BLaER1 treated with 17β-estradiol and CSF1 and Interleukin-3, amounts not matched to agents 10 nM and 100 nM (cell line): ENCODE data around the gene PLEKHA6.

Experiments used
- H3K27ac ChIP-seq, 11 experiments: shearing (Covaris generic); formaldehyde crosslinking; 2 replicates each; pipeline ENCODE4 v1.8.1; 2022
- H3K27me3 ChIP-seq, 11 experiments: shearing (Covaris generic); formaldehyde crosslinking; 2 replicates each; pipeline ENCODE4 v1.8.1; 2022
- H3K36me3 ChIP-seq, 11 experiments: shearing (Covaris generic); formaldehyde crosslinking; 2 replicates each; pipeline ENCODE4 v1.8.1; 2022
- H3K4me1 ChIP-seq, 10 experiments: shearing (Covaris generic); formaldehyde crosslinking; 2 replicates each; pipeline ENCODE4 v1.8.1; 2022
- H3K4me2 ChIP-seq, 11 experiments: shearing (Covaris generic); formaldehyde crosslinking; 2 replicates each; pipeline ENCODE4 v1.8.1; 2022
- H3K4me3 ChIP-seq, 10 experiments: shearing (Covaris generic); formaldehyde crosslinking; 2 replicates each; pipeline ENCODE4 v1.8.1; 2022
- H3K9ac ChIP-seq, 11 experiments: shearing (Covaris generic); formaldehyde crosslinking; 2 replicates each; pipeline ENCODE4 v1.8.1; 2022
- H3K9me3 ChIP-seq, 11 experiments: shearing (Covaris generic); formaldehyde crosslinking; replicated peaks in 1 of 11; 2 replicates each; pipeline ENCODE4 v1.8.1; 2022
- H4K20me1 ChIP-seq, 11 experiments: shearing (Covaris generic); formaldehyde crosslinking; 2 replicates each; pipeline ENCODE4 v1.8.1; 2022
- Cebpa-rat ChIP-seq, 11 experiments: shearing (Covaris generic); IDR thresholded peaks; 2 replicates each; pipeline ENCODE4 v1.8.1; 2022

The PLEKHA6 gene

GRCh38 chr1:204256531-204256930 is 103.2 kb downstream of the PLEKHA6 start:
- peaks cover under 1 to 21% (median 17%) of the 10 kb centered on the region in 10 experiments; a peak in 19 of 20 replicates for H3K4me1 ChIP-seq
- no peak overlapping the region for H3K27ac ChIP-seq
- no peak for TF ChIP-seq Cebpa-rat (IDR thresholded peaks at IDR 0.05)
- H4K20me1 ChIP-seq = no peaks in the 10 kb centered on the region
- H3K4me3 ChIP-seq = no peak overlapping the region
- H3K36me3 ChIP-seq = no peaks in the 10 kb centered on the region
- H3K4me2 ChIP-seq = no peak overlapping the region
- no peak overlapping the region for H3K9ac ChIP-seq
- H3K9me3 ChIP-seq = no peaks in the 10 kb centered on the region
- H3K27me3 ChIP-seq = no peaks in the 10 kb centered on the region

GRCh38 chr1:204255966-204256365 is 103.8 kb downstream of the PLEKHA6 start:
- H3K4me2 ChIP-seq = 0 out of 22 replicates have a peak overlapping the region, but pooled peaks of 3 of the 11 experiments have one; percentile 1 to 35 (median 4)

GRCh38 chr1:204255225-204255624 is 104.5 kb downstream of the PLEKHA6 start:
- H3K27me3 ChIP-seq = no peaks in the 10 kb centered on the region
- peak overlapping the region in 1 of 11 experiments; percentile 0; a peak in 1 of 22 replicates for H3K9ac ChIP-seq
- H3K27ac ChIP-seq = no peak overlapping the region
- H3K4me2 ChIP-seq = peak overlapping the region in 5 of 11 experiments; percentile 1 to 35 (median 4); a peak in 2 of 22 replicates
- H3K4me3 ChIP-seq = no peak overlapping the region
- TF ChIP-seq Cebpa-rat (IDR thresholded peaks at IDR 0.05) = no peak
- no peaks in the 10 kb centered on the region for H4K20me1 ChIP-seq
- peaks cover 0 to 21% (median 17%) of the 10 kb centered on the region in 10 experiments; a peak in 16 of 20 replicates for H3K4me1 ChIP-seq
- no peaks in the 10 kb centered on the region for H3K9me3 ChIP-seq
- no peaks in the 10 kb centered on the region for H3K36me3 ChIP-seq

More at GRCh38 chr1:204255966-204256365, 103.8 kb downstream of the PLEKHA6 start:
- Histone ChIP-seq H3K36me3 (no peaks in the 10 kb centered on the region), H3K4me1 (peaks cover 0 to 21% (median 17%) of the 10 kb centered on the region in 10 experiments; a peak in 16 of 20 replicates), H3K4me3 (no peak overlapping the region), H3K27ac (no peak overlapping the region), H3K27me3 (no peaks in the 10 kb centered on the region), H3K9ac (0 out of 22 replicates have a peak overlapping the region, but pooled peaks of 1 of the 11 experiments have one; percentile 0), H4K20me1 (no peaks in the 10 kb centered on the region), H3K9me3 (no peaks in the 10 kb centered on the region)
- TF ChIP-seq Cebpa-rat (IDR thresholded peaks at IDR 0.05) = no peak

- Histone ChIP-seq H3K4me1 (peaks cover 0 to 21% (median 17%) of the 10 kb centered on the region in 10 experiments; a peak in 16 of 20 replicates), H4K20me1 (no peaks in the 10 kb centered on the region), H3K9ac (no peak overlapping the region), H3K9me3 (no peaks in the 10 kb centered on the region), H3K27me3 (no peaks in the 10 kb centered on the region), H3K36me3 (no peaks in the 10 kb centered on the region), H3K4me3 (no peak overlapping the region), H3K4me2 (peak overlapping the region in 7 of 11 experiments; percentile 11 to 63 (median 45); a peak in 11 of 22 replicates), H3K27ac (no peak overlapping the region)
- peak in 3 of 11 experiments; percentile 19 to 63 (median 46); a peak in 5 of 22 replicates for TF ChIP-seq Cebpa-rat (IDR thresholded peaks at IDR 0.05)
Measured at GRCh38 chr1:204254031-204254661, 105.6 kb downstream of the PLEKHA6 start.

GRCh38 chr1:204251926-204252689 is 107.6 kb downstream of the PLEKHA6 start:
- Histone ChIP-seq H3K27ac (no peak overlapping the region), H3K36me3 (no peaks in the 10 kb centered on the region), H3K4me3 (no peak overlapping the region), H3K4me2 (no peak overlapping the region), H3K9ac (no peak overlapping the region), H4K20me1 (no peaks in the 10 kb centered on the region), H3K4me1 (peaks cover 0 to 21% (median 15%) of the 10 kb centered on the region in 10 experiments; a peak in 15 of 20 replicates), H3K9me3 (no peaks in the 10 kb centered on the region), H3K27me3 (no peaks in the 10 kb centered on the region)
- TF ChIP-seq Cebpa-rat (IDR thresholded peaks at IDR 0.05) = no peak

GRCh38 chr1:204251286-204251685 is 108.4 kb downstream of the PLEKHA6 start:
- Histone ChIP-seq H3K27me3 (no peaks in the 10 kb centered on the region), H3K27ac (no peak overlapping the region), H3K4me1 (peaks cover 0 to 21% (median 15%) of the 10 kb centered on the region in 10 experiments; a peak in 15 of 20 replicates), H3K4me2 (no peak overlapping the region), H3K4me3 (no peak overlapping the region), H4K20me1 (no peaks in the 10 kb centered on the region), H3K9me3 (no peaks in the 10 kb centered on the region), H3K36me3 (no peaks in the 10 kb centered on the region), H3K9ac (no peak overlapping the region)
- no peak for TF ChIP-seq Cebpa-rat (IDR thresholded peaks at IDR 0.05)

- H3K4me1 ChIP-seq = peaks cover 0 to 17% (median 13%) of the 10 kb centered on the region in 10 experiments; a peak in 15 of 20 replicates
- H3K27ac ChIP-seq = no peak overlapping the region
- no peak for TF ChIP-seq Cebpa-rat (IDR thresholded peaks at IDR 0.05)
- no peaks in the 10 kb centered on the region for H4K20me1 ChIP-seq
- no peaks in the 10 kb centered on the region for H3K9me3 ChIP-seq
- H3K27me3 ChIP-seq = no peaks in the 10 kb centered on the region
- no peaks in the 10 kb centered on the region for H3K36me3 ChIP-seq
- H3K9ac ChIP-seq = no peak overlapping the region
- H3K4me3 ChIP-seq = no peak overlapping the region
- no peak overlapping the region for H3K4me2 ChIP-seq
Measured at GRCh38 chr1:204250428-204251030, 109.2 kb downstream of the PLEKHA6 start.

- Histone ChIP-seq H4K20me1 (no peaks in the 10 kb centered on the region), H3K36me3 (no peaks in the 10 kb centered on the region), H3K4me1 (peaks cover 0 to 11% (median 7%) of the 10 kb centered on the region in 10 experiments; a peak in 14 of 20 replicates), H3K9me3 (no peaks in the 10 kb centered on the region), H3K27me3 (no peaks in the 10 kb centered on the region), H3K4me2 (no peak overlapping the region), H3K27ac (no peak overlapping the region), H3K9ac (no peak overlapping the region), H3K4me3 (no peak overlapping the region)
- no peak for TF ChIP-seq Cebpa-rat (IDR thresholded peaks at IDR 0.05)
Measured at GRCh38 chr1:204249736-204250427, 109.8 kb downstream of the PLEKHA6 start.
